Mesenchymal stem cell (in vitro differentiated cells and primary cell): ENCODE data around the gene SIAH2.
A peak's percentile ranks its signal among the peaks of the same experiment; 100 is the strongest.

Experiments
- DNase-seq: peaks from one replicate; pipeline ENCODE4 v3.0.0-alpha.2; 2013
- H2AFZ ChIP-seq: one replicate; pipeline ENCODE4 v1.6.1; 2013; ENCODE audit warnings: low read depth, mild to moderate bottlenecking, control low read depth, inconsistent platforms, low read length, moderate library complexity
- H2AK5ac ChIP-seq: 2 replicates; pipeline ENCODE4 v1.6.1; 2013; ENCODE audit warnings: low read length, moderate library complexity, mild to moderate bottlenecking, inconsistent platforms; ENCODE audit not compliant: severe bottlenecking
- H2BK120ac ChIP-seq: one replicate; pipeline ENCODE4 v1.6.1; 2013; ENCODE audit warnings: low read depth, mild to moderate bottlenecking, inconsistent platforms, low read length, moderate library complexity
- H2BK12ac ChIP-seq, 2 experiments: one replicate each; pipeline ENCODE4 v1.6.1; 2013; ENCODE audit warnings: inconsistent platforms in 2 of 2, low read length in 2 of 2, mild to moderate bottlenecking in 2 of 2, moderate library complexity in 2 of 2, control low read depth in 1 of 2
- H2BK15ac ChIP-seq: one replicate; pipeline ENCODE4 v1.6.1; 2013; ENCODE audit warnings: mild to moderate bottlenecking, low read depth, inconsistent platforms; ENCODE audit not compliant: poor library complexity, severe bottlenecking
- H2BK5ac ChIP-seq: 2 replicates; pipeline ENCODE4 v1.6.1; 2013; ENCODE audit warnings: low read depth, mild to moderate bottlenecking, low read length, control low read depth, inconsistent platforms; ENCODE audit not compliant: poor library complexity, severe bottlenecking
- H3K14ac ChIP-seq, 2 experiments: one replicate each; pipeline ENCODE4 v1.6.1; 2013; ENCODE audit warnings: inconsistent platforms in 2 of 2, low read length in 2 of 2, control low read depth in 1 of 2, mild to moderate bottlenecking in 1 of 2, moderate library complexity in 1 of 2
- H3K18ac ChIP-seq, 2 experiments: one replicate each; pipeline ENCODE4 v1.6.1; 2013; ENCODE audit warnings: inconsistent platforms in 2 of 2, low read length in 2 of 2, control low read depth in 1 of 2, low read depth in 1 of 2, mild to moderate bottlenecking in 1 of 2
- H3K23ac ChIP-seq, 2 experiments: one replicate each; pipeline ENCODE4 v1.6.1; 2013; ENCODE audit warnings: inconsistent platforms in 2 of 2, low read length in 2 of 2, mild to moderate bottlenecking in 2 of 2, moderate library complexity in 2 of 2, control low read depth in 1 of 2
- H3K27ac ChIP-seq: 2 replicates; pipeline ENCODE4 v1.5.1; 2013; ENCODE audit warnings: mild to moderate bottlenecking, moderate library complexity, low read length, control low read depth, inconsistent platforms; ENCODE audit not compliant: poor library complexity, severe bottlenecking
- H3K27me3 ChIP-seq, 2 experiments: 2 replicates each; pipeline versions ENCODE4 v1.6.1 to v1.7.0; 2013; ENCODE audit warnings: low read length in 2 of 2, mild to moderate bottlenecking in 2 of 2, moderate library complexity in 2 of 2, control low read depth in 1 of 2, inconsistent platforms in 1 of 2; ENCODE audit not compliant: control insufficient read depth in 1 of 2, insufficient read depth in 1 of 2
- H3K36me3 ChIP-seq, 2 experiments: 2 replicates each; pipeline versions ENCODE4 v1.6.1 to v1.7.0; 2013; ENCODE audit warnings: low read length in 2 of 2, control low read depth in 1 of 2, inconsistent platforms in 1 of 2, low read depth in 1 of 2, mild to moderate bottlenecking in 1 of 2; ENCODE audit not compliant: insufficient read depth in 2 of 2, control insufficient read depth in 1 of 2
- H3K4ac ChIP-seq, 2 experiments: one replicate each; pipeline ENCODE4 v1.6.1; 2013; ENCODE audit warnings: inconsistent platforms in 2 of 2, low read length in 2 of 2, mild to moderate bottlenecking in 2 of 2, moderate library complexity in 2 of 2, control low read depth in 1 of 2, low read depth in 1 of 2
- H3K4me1 ChIP-seq: 2 replicates; pipeline ENCODE4 v1.6.1; 2013; ENCODE audit warnings: low read depth, low read length, control low read depth; ENCODE audit not compliant: control insufficient read depth, insufficient read depth
- H3K4me2 ChIP-seq: 2 replicates; pipeline ENCODE4 v1.6.1; 2013; ENCODE audit warnings: low read length, mild to moderate bottlenecking, inconsistent platforms; ENCODE audit not compliant: poor library complexity, severe bottlenecking
- H3K4me3 ChIP-seq, 2 experiments: 2 replicates each; pipeline versions ENCODE4 v1.5.1 to v1.7.0; 2013; ENCODE audit warnings: low read length in 2 of 2, mild to moderate bottlenecking in 2 of 2, control low read depth in 1 of 2, low read depth in 1 of 2; ENCODE audit not compliant: insufficient read depth in 1 of 2
- H3K79me1 ChIP-seq: replicated peaks from 2 replicates; pipeline ENCODE4 v1.6.1; 2013; ENCODE audit warnings: mild to moderate bottlenecking, control low read depth, low read length, inconsistent platforms; ENCODE audit not compliant: poor library complexity, severe bottlenecking
- H3K9ac ChIP-seq: 2 replicates; pipeline ENCODE4 v1.7.0; 2013; ENCODE audit warnings: mild to moderate bottlenecking, low read length, moderate library complexity
- H3K9me3 ChIP-seq: 2 replicates; pipeline ENCODE4 v1.7.0; 2013; ENCODE audit warnings: mild to moderate bottlenecking, low read length; ENCODE audit not compliant: control insufficient read depth
- H4K8ac ChIP-seq: one replicate; pipeline ENCODE4 v1.6.1; 2013; ENCODE audit warnings: inconsistent platforms, mild to moderate bottlenecking, low read length, moderate library complexity
- H4K91ac ChIP-seq: one replicate; pipeline ENCODE4 v1.6.1; 2013; ENCODE audit warnings: mild to moderate bottlenecking, low read length, inconsistent platforms
- WGBS: methylation state at CpG from one replicate; pipeline ENCODE4 v1.1.7; 2013; ENCODE audit warnings: mixed read lengths; 5-methylcytosine and 5-hydroxymethylcytosine counted together

Gene SIAH2

DNA sequence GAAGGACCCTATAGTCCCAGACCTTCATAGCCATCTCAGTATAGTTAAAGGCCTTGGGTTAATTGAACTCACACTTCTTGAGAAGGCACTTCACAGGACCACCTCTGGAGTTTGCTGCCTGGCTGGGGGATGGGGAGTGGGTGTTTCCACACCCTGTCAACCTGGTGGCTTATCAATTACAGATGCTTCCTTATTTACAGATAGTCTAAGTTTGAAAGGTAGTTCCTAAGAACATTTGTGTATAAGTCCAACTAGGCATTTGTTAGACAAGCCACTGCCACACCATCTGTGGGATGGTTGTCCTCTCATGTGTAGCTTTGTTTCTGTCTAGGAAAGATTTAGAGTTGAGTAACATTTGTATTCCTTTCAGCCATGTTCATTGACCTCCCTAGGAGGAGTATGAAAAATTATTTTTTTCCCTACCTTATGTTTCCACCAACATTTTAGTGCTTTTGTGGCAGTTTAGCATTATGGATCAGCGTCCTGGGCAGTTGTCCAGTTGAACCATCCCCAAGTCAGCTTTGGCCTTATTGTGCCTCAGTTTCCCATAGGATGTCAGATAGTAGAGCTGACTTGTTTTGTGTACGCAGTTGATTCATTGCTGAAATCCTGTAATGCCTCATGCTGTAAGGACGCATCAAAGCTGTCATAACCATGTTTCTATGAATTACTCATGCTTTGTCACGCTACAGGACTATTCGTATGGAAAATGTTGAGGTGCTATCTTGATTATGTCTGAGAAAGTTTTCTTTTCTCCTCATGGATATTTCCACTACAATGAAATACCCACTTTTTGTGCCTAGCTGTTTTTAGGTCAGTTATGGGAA, 21.2 kb upstream of the SIAH2 start:
- H2AK5ac ChIP-seq, result no peak overlapping the region
- no peak overlapping the region for H2BK5ac ChIP-seq
- H2BK15ac ChIP-seq, result no peak overlapping the region
- H4K8ac ChIP-seq, result no peak overlapping the region
- no peak overlapping the region for H3K4ac ChIP-seq
- H3K79me1 ChIP-seq, result no peaks in the 10 kb centered on the region
- no peak overlapping the region for H3K18ac ChIP-seq
- no peak overlapping the region for H4K91ac ChIP-seq
- H3K9me3 ChIP-seq, result no peaks in the 10 kb centered on the region
- H3K4me1 ChIP-seq, result no peaks in the 10 kb centered on the region
- no peaks in the 10 kb centered on the region for H3K27me3 ChIP-seq
- H3K14ac ChIP-seq, result no peak overlapping the region
- H3K4me3 ChIP-seq, result no peak overlapping the region
- H3K23ac ChIP-seq, result no peak overlapping the region
- H3K36me3 ChIP-seq, result no peaks in the 10 kb centered on the region
- no peak overlapping the region for H2BK120ac ChIP-seq
- H3K4me2 ChIP-seq, result no peak overlapping the region
- no peak overlapping the region for H2BK12ac ChIP-seq
- no peak overlapping the region for H2AFZ ChIP-seq
- no peak overlapping the region for H3K27ac ChIP-seq
- H3K9ac ChIP-seq, result no peak overlapping the region
- DNase-seq, result no peak
- WGBS, result 86% methylated on average over 5 of the region's 5 CpGs

DNA sequence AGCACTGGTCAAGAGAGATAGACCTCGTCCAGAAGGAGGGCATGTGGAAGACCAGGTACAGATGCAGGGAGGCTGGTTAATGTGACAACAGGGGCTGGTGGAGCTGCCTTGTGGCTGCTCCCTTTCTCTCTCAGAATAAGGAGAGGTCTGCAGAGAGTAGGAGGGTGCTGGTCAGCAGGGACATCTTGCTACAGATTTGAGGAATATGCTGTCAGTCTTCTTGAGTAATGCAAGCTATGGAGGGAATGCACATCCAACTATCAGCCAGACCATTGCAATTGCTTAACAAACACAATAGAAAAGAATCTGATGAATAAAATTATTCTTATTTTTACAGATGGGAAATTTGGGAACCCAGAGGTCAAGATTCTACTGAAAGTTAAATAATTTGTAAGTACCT, 20.3 kb upstream of the SIAH2 start:
- Histone ChIP-seq H2AK5ac (no peak overlapping the region), H3K18ac (no peak overlapping the region), H3K27ac (no peak overlapping the region), H3K4me3 (no peak overlapping the region), H3K36me3 (no peaks in the 10 kb centered on the region), H2AFZ (no peak overlapping the region), H4K91ac (no peak overlapping the region), H2BK120ac (no peak overlapping the region), H2BK15ac (no peak overlapping the region), H3K27me3 (no peaks in the 10 kb centered on the region), H3K9me3 (no peaks in the 10 kb centered on the region), H2BK12ac (no peak overlapping the region), H3K4ac (no peak overlapping the region), H3K23ac (no peak overlapping the region), H2BK5ac (no peak overlapping the region), H3K79me1 (no peaks in the 10 kb centered on the region), H3K4me1 (no peaks in the 10 kb centered on the region), H3K4me2 (no peak overlapping the region), H4K8ac (no peak overlapping the region), H3K14ac (no peak overlapping the region), H3K9ac (no peak overlapping the region)
- DNase-seq, result no peak
- 44% methylated on average over 1 of the region's 1 CpG for WGBS

DNA sequence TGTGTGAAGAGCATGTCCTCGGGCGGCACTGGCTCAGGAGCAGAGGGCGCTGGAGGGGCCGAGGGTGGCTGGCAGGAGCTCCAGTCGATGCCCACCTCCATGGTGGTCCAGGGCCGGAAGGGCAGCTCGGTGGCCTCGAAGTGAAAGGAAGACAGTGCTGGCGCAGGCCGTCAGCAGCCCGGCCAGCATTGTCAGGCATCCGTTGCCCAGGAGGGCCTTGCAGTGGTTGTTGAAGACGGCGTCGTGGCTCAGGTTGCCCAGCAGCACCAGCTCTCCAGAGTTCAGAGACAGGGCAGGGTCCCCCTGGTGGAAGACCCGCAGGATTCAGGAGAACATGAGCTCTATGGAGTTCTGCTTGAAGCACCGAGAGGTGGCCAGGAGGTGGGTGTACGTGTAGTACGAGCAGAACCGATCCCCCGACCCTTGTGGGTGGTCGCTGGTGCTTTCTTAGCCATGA, 16.5 kb upstream of the SIAH2 start:
- H3K9ac ChIP-seq, result no peak overlapping the region
- H3K14ac ChIP-seq, result no peak overlapping the region
- no peak overlapping the region for H3K18ac ChIP-seq
- H2BK5ac ChIP-seq, result no peak overlapping the region
- H2BK15ac ChIP-seq, result no peak overlapping the region
- H3K4me3 ChIP-seq, result no peak overlapping the region
- H3K27ac ChIP-seq, result no peak overlapping the region
- no peaks in the 10 kb centered on the region for H3K36me3 ChIP-seq
- H4K8ac ChIP-seq, result no peak overlapping the region
- no peak overlapping the region for H3K4me2 ChIP-seq
- no peak overlapping the region for H3K4ac ChIP-seq
- no peak overlapping the region for H2BK120ac ChIP-seq
- 91% methylated on average over 22 of the region's 22 CpGs for whole genome bisulfite sequencing
- no peak overlapping the region for H2AK5ac ChIP-seq
- H3K9me3 ChIP-seq, result no peaks in the 10 kb centered on the region
- no peak overlapping the region for H2AFZ ChIP-seq
- no peak overlapping the region for H3K23ac ChIP-seq
- H3K79me1 ChIP-seq, result no peaks in the 10 kb centered on the region
- H3K27me3 ChIP-seq, result no peaks in the 10 kb centered on the region
- DNase-seq, result no peak
- H4K91ac ChIP-seq, result no peak overlapping the region
- H3K4me1 ChIP-seq, result peaks cover 5% of the 10 kb centered on the region
- H2BK12ac ChIP-seq, result no peak overlapping the region

DNA sequence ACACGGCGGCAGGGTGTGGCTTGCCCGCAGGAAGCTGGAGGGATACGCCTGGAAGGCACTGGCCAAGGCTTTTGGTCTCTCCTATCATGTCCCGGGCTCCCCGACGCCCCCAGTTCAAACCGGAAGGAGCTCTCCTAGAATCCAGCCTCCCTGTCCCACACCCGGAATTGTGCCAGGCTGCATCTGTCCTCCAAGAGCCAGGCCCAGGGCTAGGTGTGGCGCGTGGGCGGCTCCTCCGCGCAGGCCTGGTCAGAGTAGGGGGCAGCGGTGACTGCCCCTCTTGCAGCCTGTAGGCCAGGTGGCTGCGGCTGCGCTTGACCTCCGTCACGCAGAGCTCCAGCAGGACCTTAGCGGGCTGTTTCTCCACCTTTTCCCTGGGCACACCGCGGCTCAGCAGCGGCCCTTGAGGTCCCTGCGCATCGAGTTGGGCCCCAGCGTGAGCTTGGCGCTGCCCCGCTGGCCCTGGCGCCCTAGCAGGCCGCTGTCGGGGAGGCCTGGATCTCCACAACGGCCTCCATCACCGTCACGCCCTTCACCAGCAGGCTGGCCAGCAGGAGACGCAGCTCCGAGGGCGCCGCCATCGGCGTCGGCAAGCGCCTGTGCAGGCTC, 15.9 kb upstream of the SIAH2 start:
- no peak overlapping the region for H4K8ac ChIP-seq
- no peak overlapping the region for H2AK5ac ChIP-seq
- no peak overlapping the region for H2BK5ac ChIP-seq
- no peak overlapping the region for H3K23ac ChIP-seq
- H3K4me3 ChIP-seq, result no peak overlapping the region
- H3K27me3 ChIP-seq, result no peaks in the 10 kb centered on the region
- H2BK12ac ChIP-seq, result no peak overlapping the region
- H3K27ac ChIP-seq, result no peak overlapping the region
- no peak overlapping the region for H2BK15ac ChIP-seq
- H4K91ac ChIP-seq, result no peak overlapping the region
- no peaks in the 10 kb centered on the region for H3K79me1 ChIP-seq
- no peak overlapping the region for H3K4me2 ChIP-seq
- H3K4me1 ChIP-seq, result peaks cover 5% of the 10 kb centered on the region
- no peak for DNase-seq
- peak overlapping the region; percentile 15 for H2AFZ ChIP-seq
- H3K36me3 ChIP-seq, result no peaks in the 10 kb centered on the region
- peak overlapping the region in 1 of 2 experiments; percentile 64 for H3K14ac ChIP-seq
- WGBS, result 96% methylated on average over 40 of the region's 42 CpGs
- H3K18ac ChIP-seq, result no peak overlapping the region
- H3K9me3 ChIP-seq, result no peaks in the 10 kb centered on the region
- no peak overlapping the region for H3K9ac ChIP-seq
- H3K4ac ChIP-seq, result no peak overlapping the region
- H2BK120ac ChIP-seq, result no peak overlapping the region
